HepG2 (cell line): ENCODE measurements around the gene SDHAF1. TPM values are rescaled to one million over a fixed set of nuclear protein-coding genes. Genes with fewer than 3 reads are reported as not detected.

Experiments
- DBP ChIP-seq: sonication (generic); formaldehyde crosslinking; IDR thresholded peaks from 2 replicates; pipeline ENCODE4 v1.4.0; 2020; ENCODE audit warnings: missing genetic modification reagents; ENCODE audit errors: not compliant biosample characterization
- HDAC6 ChIP-seq: fragments of 200-600 bp; sonication (generic); IDR thresholded peaks from 2 replicates; pipeline ENCODE4 v1.7.0; 2017; ENCODE audit warnings: mild to moderate bottlenecking, antibody characterized with exemption, low read length, low read depth
- HINFP ChIP-seq: sonication (generic); formaldehyde crosslinking; IDR thresholded peaks from 2 replicates; pipeline ENCODE4 v1.4.0; 2020; ENCODE audit warnings: low read depth, mild to moderate bottlenecking, missing genetic modification reagents
- HOXA9 ChIP-seq: sonication (generic); formaldehyde crosslinking; IDR thresholded peaks from 2 replicates; pipeline ENCODE4 v1.8.1; 2022; ENCODE audit warnings: missing genetic modification reagents, mild to moderate bottlenecking, moderate library complexity, borderline replicate concordance
- SMYD3 ChIP-seq: sonication (generic); formaldehyde crosslinking; IDR thresholded peaks from 2 replicates; pipeline ENCODE4 v1.8.1; 2023; ENCODE audit warnings: mild to moderate bottlenecking, missing genetic modification reagents
- XRCC5 ChIP-seq: fragments of 200-400 bp; formaldehyde crosslinking; optimal IDR thresholded peaks from 2 replicates; pipeline ENCODE3; 2017; ENCODE audit warnings: mild to moderate bottlenecking, low read length
- ZNF225 ChIP-seq: sonication (generic); formaldehyde crosslinking; IDR thresholded peaks from 2 replicates; pipeline ENCODE4 v1.4.0; 2020; ENCODE audit warnings: mild to moderate bottlenecking, missing genetic modification reagents
- ZNF30 ChIP-seq: sonication (generic); formaldehyde crosslinking; IDR thresholded peaks from 2 replicates; pipeline ENCODE4 v1.5.0; 2020; ENCODE audit warnings: mild to moderate bottlenecking, missing genetic modification reagents
- polyA plus RNA-seq, 8 experiments: library from polyadenylated mRNA; depleted of rRNA in 3 of 8; stranded (reverse) in 7 of 8; unstranded in 1 of 8; fragments of >200 nt; fragmentation: Illumina TruSeq in 4 of 8; extraction: Trizol in 4 of 8; gene quantifications; 2 replicates each; pipeline versions ENCODE4 v1.2.1 to v1.2.3, GENCODE V29; 2011 to 2016; ENCODE audit warnings: low read depth in 4 of 8, missing spikeins in 1 of 8, mixed read lengths in 1 of 8; ENCODE audit not compliant: insufficient read depth in 1 of 8
- total RNA-seq, 5 experiments: library from RNA; depleted of rRNA; stranded (reverse); fragments of >200 nt; fragmentation: Illumina TruSeq; extraction: Trizol; gene quantifications; 2 replicates each; pipeline ENCODE4 v1.2.3, GENCODE V29; 2016; ENCODE audit warnings: low read depth in 1 of 5
- TF ChIP-seq, protein P1 (sequence below): sonication (generic); formaldehyde crosslinking; IDR thresholded peaks from 2 replicates; pipeline ENCODE4 v1.9.0; 2021; ENCODE audit warnings: missing genetic modification reagents, borderline replicate concordance
- TF ChIP-seq, protein P2 (sequence below): sonication (generic); formaldehyde crosslinking; IDR thresholded peaks from 2 replicates; pipeline ENCODE4 v1.5.1; 2020; ENCODE audit warnings: mild to moderate bottlenecking, missing genetic modification reagents, moderate library complexity
- TF ChIP-seq, protein P3 (sequence below): sonication (generic); formaldehyde crosslinking; IDR thresholded peaks from 2 replicates; pipeline ENCODE4 v1.9.0; 2021; ENCODE audit warnings: mild to moderate bottlenecking, missing genetic modification reagents

SDHAF1 gene
- total and polyA plus RNA-seq, 2 of the 13 experiments (the other 11 are each of a cell fraction or from before 2014, with no cell fraction given): 17.8 to 22.8 TPM

DNA sequence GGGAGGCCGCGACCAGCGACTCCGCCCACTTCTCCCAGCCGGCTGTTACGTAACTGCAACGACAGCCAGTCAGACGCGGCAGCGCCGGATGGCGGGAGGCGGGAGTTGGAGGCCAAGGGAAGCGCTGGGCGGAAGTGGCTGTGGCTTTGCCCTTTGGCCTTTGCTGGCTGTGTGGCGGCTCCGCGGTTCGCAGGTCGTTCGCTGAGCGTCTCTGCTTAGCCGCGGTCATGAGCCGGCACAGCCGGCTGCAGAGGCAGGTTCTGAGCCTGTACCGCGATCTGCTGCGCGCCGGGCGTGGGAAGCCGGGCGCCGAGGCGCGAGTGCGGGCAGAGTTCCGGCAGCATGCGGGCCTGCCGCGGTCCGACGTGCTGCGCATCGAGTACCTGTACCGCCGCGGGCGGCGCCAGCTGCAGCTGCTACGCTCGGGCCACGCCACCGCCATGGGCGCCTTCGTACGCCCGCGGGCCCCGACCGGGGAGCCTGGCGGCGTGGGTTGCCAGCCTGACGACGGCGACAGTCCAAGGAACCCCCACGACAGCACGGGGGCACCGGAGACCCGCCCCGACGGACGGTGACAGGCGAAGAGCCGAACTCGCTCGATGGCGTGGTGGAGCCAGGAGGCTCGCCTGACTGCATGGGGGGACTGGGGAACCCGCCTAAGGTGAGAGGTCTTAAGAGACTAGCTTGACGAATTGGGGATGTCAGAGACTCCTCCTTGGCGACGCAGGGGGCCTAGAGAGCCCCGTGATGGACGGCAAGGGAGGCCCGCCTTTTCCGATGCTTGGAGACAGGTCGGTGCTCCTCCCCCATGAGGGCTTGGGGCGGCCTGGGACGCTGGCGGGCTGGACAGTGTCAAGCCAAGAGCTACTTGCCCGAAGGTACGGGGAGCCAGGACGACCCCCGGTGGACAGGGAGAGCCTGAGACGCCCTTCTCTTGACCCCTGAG lies at the start of gene SDHAF1 (continued):
- TF ChIP-seq, protein P1, sequence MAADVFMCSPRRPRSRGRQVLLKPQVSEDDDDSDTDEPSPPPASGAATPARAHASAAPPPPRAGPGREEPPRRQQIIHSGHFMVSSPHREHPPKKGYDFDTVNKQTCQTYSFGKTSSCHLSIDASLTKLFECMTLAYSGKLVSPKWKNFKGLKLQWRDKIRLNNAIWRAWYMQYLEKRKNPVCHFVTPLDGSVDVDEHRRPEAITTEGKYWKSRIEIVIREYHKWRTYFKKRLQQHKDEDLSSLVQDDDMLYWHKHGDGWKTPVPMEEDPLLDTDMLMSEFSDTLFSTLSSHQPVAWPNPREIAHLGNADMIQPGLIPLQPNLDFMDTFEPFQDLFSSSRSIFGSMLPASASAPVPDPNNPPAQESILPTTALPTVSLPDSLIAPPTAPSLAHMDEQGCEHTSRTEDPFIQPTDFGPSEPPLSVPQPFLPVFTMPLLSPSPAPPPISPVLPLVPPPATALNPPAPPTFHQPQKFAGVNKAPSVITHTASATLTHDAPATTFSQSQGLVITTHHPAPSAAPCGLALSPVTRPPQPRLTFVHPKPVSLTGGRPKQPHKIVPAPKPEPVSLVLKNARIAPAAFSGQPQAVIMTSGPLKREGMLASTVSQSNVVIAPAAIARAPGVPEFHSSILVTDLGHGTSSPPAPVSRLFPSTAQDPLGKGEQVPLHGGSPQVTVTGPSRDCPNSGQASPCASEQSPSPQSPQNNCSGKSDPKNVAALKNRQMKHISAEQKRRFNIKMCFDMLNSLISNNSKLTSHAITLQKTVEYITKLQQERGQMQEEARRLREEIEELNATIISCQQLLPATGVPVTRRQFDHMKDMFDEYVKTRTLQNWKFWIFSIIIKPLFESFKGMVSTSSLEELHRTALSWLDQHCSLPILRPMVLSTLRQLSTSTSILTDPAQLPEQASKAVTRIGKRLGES: no peak
- TF ChIP-seq HOXA9 (CRISPR knock-in tag): no peak; the same call in 1 of the 2 replicates
- TF ChIP-seq, protein P2, sequence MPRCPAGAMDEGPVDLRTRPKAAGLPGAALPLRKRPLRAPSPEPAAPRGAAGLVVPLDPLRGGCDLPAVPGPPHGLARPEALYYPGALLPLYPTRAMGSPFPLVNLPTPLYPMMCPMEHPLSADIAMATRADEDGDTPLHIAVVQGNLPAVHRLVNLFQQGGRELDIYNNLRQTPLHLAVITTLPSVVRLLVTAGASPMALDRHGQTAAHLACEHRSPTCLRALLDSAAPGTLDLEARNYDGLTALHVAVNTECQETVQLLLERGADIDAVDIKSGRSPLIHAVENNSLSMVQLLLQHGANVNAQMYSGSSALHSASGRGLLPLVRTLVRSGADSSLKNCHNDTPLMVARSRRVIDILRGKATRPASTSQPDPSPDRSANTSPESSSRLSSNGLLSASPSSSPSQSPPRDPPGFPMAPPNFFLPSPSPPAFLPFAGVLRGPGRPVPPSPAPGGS (CRISPR knock-in tag): peak; percentile 86; the same call in 1 of the 2 replicates
- TF ChIP-seq SMYD3 (CRISPR knock-in tag): no peak
- peak; percentile 24; the same call in 1 of the 2 replicates for TF ChIP-seq ZNF225
- peak; percentile 56 for TF ChIP-seq XRCC5
- no peak for TF ChIP-seq DBP
- TF ChIP-seq, protein P3, sequence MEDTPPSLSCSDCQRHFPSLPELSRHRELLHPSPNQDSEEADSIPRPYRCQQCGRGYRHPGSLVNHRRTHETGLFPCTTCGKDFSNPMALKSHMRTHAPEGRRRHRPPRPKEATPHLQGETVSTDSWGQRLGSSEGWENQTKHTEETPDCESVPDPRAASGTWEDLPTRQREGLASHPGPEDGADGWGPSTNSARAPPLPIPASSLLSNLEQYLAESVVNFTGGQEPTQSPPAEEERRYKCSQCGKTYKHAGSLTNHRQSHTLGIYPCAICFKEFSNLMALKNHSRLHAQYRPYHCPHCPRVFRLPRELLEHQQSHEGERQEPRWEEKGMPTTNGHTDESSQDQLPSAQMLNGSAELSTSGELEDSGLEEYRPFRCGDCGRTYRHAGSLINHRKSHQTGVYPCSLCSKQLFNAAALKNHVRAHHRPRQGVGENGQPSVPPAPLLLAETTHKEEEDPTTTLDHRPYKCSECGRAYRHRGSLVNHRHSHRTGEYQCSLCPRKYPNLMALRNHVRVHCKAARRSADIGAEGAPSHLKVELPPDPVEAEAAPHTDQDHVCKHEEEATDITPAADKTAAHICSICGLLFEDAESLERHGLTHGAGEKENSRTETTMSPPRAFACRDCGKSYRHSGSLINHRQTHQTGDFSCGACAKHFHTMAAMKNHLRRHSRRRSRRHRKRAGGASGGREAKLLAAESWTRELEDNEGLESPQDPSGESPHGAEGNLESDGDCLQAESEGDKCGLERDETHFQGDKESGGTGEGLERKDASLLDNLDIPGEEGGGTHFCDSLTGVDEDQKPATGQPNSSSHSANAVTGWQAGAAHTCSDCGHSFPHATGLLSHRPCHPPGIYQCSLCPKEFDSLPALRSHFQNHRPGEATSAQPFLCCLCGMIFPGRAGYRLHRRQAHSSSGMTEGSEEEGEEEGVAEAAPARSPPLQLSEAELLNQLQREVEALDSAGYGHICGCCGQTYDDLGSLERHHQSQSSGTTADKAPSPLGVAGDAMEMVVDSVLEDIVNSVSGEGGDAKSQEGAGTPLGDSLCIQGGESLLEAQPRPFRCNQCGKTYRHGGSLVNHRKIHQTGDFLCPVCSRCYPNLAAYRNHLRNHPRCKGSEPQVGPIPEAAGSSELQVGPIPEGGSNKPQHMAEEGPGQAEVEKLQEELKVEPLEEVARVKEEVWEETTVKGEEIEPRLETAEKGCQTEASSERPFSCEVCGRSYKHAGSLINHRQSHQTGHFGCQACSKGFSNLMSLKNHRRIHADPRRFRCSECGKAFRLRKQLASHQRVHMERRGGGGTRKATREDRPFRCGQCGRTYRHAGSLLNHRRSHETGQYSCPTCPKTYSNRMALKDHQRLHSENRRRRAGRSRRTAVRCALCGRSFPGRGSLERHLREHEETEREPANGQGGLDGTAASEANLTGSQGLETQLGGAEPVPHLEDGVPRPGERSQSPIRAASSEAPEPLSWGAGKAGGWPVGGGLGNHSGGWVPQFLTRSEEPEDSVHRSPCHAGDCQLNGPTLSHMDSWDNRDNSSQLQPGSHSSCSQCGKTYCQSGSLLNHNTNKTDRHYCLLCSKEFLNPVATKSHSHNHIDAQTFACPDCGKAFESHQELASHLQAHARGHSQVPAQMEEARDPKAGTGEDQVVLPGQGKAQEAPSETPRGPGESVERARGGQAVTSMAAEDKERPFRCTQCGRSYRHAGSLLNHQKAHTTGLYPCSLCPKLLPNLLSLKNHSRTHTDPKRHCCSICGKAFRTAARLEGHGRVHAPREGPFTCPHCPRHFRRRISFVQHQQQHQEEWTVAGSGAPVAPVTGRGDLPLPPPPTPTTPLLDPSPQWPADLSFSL: no peak
- TF ChIP-seq HDAC6: no peak
- no peak for TF ChIP-seq HINFP (CRISPR knock-in tag)
- TF ChIP-seq ZNF30 (CRISPR knock-in tag): no peak
